Activated T-helper 1 cell treated with anti-CD3 and anti-CD28 coated beads, Interleukin-12 subunit alpha, Interleukin-12 subunit beta, Interleukin-2, Interleukin-4 antibody, amounts not matched to agents 30 ng/mL and 10 ng/mL and 1 ng/mL, durations not matched to agents 14 hours and 24 hours and 36 hours (primary cell): Measurements from ENCODE around the gene EBP. TPM values are rescaled to one million over a fixed set of nuclear protein-coding genes. Genes with fewer than 3 reads are reported as not detected.
A peak's percentile ranks its signal among the peaks of the same experiment; 100 is the strongest.

ENCODE experiments used
- DNase-seq: peaks from one replicate; pipeline ENCODE4 v3.0.0; 2021; ENCODE audit warnings: low spot score
- H3K27ac Mint-ChIP-seq: one replicate; pipeline ENCODE4 v1.8.0; 2021; ENCODE audit warnings: mild to moderate bottlenecking, mixed read lengths
- H3K27me3 Mint-ChIP-seq: one replicate; pipeline ENCODE4 v1.8.0; 2022; ENCODE audit warnings: mild to moderate bottlenecking, moderate library complexity, mixed read lengths; ENCODE audit not compliant: insufficient read depth
- H3K36me3 Mint-ChIP-seq: one replicate; pipeline ENCODE4 v1.8.0; 2021; ENCODE audit warnings: low read depth, mixed read lengths
- H3K4me1 Mint-ChIP-seq: one replicate; pipeline ENCODE4 v1.8.0; 2021; ENCODE audit warnings: low read depth, mixed read lengths
- H3K4me3 Mint-ChIP-seq: one replicate; pipeline ENCODE4 v1.8.0; 2021; ENCODE audit warnings: mild to moderate bottlenecking, moderate library complexity, mixed read lengths
- H3K9me3 Mint-ChIP-seq: one replicate; pipeline ENCODE4 v1.8.0; 2021; ENCODE audit warnings: mixed read lengths
- intact Hi-C: fragments of 100-400 bp; cut with micrococcal nuclease; formaldehyde crosslinking; loops from one replicate; pipeline ENCODE4 v1.15.1; 2024
- total RNA-seq: library from RNA; stranded (reverse); gene quantifications from 2 replicates; pipeline ENCODE4 v1.2.3, GENCODE V29; 2022

EBP gene
- total RNA-seq, 1 donor from 2014 or later, result 164 TPM

DNA sequence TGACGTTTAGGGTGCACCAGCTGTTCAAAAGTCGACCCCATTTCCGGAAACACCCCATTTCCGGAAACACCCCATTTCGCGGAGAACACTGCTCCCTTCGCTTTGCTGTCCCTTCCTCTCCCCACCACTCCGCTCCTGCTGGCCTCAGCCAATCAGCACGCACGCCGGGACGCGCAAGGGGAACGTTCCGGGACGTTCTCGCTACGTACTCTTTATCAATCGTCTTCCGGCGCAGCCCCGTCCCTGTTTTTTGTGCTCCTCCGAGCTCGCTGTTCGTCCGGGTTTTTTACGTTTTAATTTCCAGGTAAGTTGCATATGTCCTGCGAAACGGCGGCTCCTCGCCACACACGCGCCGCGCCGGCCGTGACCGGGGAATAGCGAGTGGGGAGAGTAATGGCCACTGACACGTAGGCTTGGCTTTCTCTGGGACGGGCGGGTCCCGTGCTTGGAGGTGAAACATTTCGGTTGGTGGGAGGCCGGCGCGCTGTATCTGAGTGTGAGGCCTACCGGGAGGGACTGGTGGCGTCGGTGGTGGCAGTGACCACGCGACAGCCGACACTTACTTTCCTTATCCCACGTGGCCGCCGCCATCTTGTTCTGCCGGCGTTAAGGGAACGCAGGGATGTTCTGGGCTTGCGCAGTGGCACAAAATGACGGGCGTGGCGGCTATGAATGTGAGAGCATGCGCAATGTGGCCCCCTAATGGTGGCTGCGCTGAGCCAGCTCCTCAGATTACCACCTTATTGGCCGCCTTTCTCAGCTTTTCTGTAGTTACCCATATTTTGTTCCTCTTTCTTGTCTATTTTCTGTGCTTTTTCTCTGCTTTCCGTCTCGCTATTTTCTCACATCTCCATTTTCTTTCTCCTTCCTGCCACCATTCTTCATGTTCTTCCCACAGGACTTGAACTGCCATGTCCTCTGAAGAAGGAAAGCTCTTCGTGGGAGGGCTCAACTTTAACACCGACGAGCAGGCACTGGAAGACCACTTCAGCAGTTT lies 53.0 kb downstream of the EBP start, which contains the start of gene RBM3:
RBM3 (plus strand) TSS at position 215 of the 997 bp plus-strand sequence; CDS start at position 912, 697 bp downstream.
- intact Hi-C loops, result loop anchor here (1.0 kb wide), 5 partner anchors 23 to 98 kb away; partner anchors contain the start of genes EBP, FTSJ1, PORCN and TBC1D25
- no peaks in the 10 kb centered on the region for H3K27me3 Mint-ChIP-seq
- H3K9me3 Mint-ChIP-seq, result no peaks in the 10 kb centered on the region

GRCh38 chrX:48575642-48576041 lies 54.0 kb downstream of the EBP start:
- Mint-ChIP-seq H3K27me3 (no peaks in the 10 kb centered on the region), H3K27ac (peak overlapping the region; percentile 100), H3K36me3 (peaks cover 38% of the 10 kb centered on the region), H3K4me3 (peak overlapping the region; percentile 99), H3K4me1 (peaks cover 18% of the 10 kb centered on the region), H3K9me3 (no peaks in the 10 kb centered on the region)
- no peak for DNase-seq
- intact Hi-C loops, result no loop called here

More for the DNA sequence above, 53.0 kb downstream of the EBP start, which contains the start of gene RBM3:
- peaks cover 19% of the 10 kb centered on the region for H3K4me1 Mint-ChIP-seq
- DNase-seq, result peak; percentile 89
- peak within 1 kb of the TSS; percentile 99 for H3K4me3 Mint-ChIP-seq
- H3K36me3 Mint-ChIP-seq, result peaks cover 34% of the 10 kb centered on the region
- peak within 1 kb of the TSS; percentile 100 for H3K27ac Mint-ChIP-seq

DNA sequence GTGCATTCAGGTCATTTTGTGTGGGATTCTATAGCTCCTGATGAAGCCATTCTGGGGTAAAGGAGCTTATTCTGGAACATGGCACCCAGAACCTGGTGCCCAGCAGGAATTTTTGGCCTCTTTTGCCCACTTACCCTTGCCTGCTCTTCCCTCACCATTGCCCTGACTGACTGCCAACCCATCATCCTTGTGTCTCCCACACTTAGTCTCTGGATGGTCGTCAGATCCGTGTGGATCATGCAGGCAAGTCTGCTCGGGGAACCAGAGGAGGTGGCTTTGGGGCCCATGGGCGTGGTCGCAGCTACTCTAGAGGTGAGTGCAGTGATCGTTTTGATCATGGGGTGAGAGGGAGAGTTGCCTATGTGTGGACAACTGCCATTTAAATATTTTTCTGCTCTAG lies 54.5 kb downstream of the EBP start:
- Mint-ChIP-seq H3K27me3 (no peaks in the 10 kb centered on the region), H3K9me3 (no peaks in the 10 kb centered on the region), H3K4me3 (peak overlapping the region; percentile 99), H3K27ac (no peak overlapping the region), H3K36me3 (peaks cover 38% of the 10 kb centered on the region), H3K4me1 (peaks cover 18% of the 10 kb centered on the region)
- DNase-seq, result no peak
- intact Hi-C loops, result no loop called here

Other genes with a start within 250 kb of the EBP start
- not detected in 2 replicates for gene SSX3, start 165.1 kb upstream of the EBP start, total RNA-seq
- not detected in 2 replicates for gene SSX4, start 138.3 kb upstream of the EBP start, total RNA-seq
- gene SSX4B, start 109.8 kb upstream of the EBP start, total RNA-seq, result not detected in 2 replicates
- 205 and 206 TPM in 2 replicates for gene SLC38A5, start 51.5 kb upstream of the EBP start, total RNA-seq
- gene FTSJ1, start 45.6 kb upstream of the EBP start, total RNA-seq, result 96.2 and 103 TPM in 2 replicates
- gene PORCN, start 12.8 kb upstream of the EBP start, total RNA-seq, result 13.6 and 15.1 TPM in 2 replicates
- gene TBC1D25, start 17.9 kb downstream of the EBP start, total RNA-seq, result 13.5 and 16.0 TPM in 2 replicates
- 318 and 338 TPM in 2 replicates for gene RBM3, start 52.7 kb downstream of the EBP start, total RNA-seq
- gene WDR13, start 75.7 kb downstream of the EBP start, total RNA-seq, result 36.3 and 36.5 TPM in 2 replicates
- 106 and 122 TPM in 2 replicates for gene WAS, start 162.0 kb downstream of the EBP start, total RNA-seq
- 27.5 and 27.7 TPM in 2 replicates for gene SUV39H1, start 174.9 kb downstream of the EBP start, total RNA-seq
- gene GLOD5, start 239.9 kb downstream of the EBP start, total RNA-seq, result not detected in 2 replicates